GM10847 (cell line): Measurements from ENCODE around the gene TNFRSF14.

Experiments
- POLR2A ChIP-seq: IDR thresholded peaks from 2 replicates; pipeline ENCODE4 v1.6.1; 2011; ENCODE audit not compliant: insufficient read length; ENCODE audit errors: extremely low read depth

Gene TNFRSF14

GRCh38 chr1:2594641-2595131, 38.5 kb downstream of the TNFRSF14 start:
- TF ChIP-seq POLR2A, result no peak

- TF ChIP-seq POLR2A, result no peak
Observed at GRCh38 chr1:2595261-2595811, 39.2 kb downstream of the TNFRSF14 start.

- TF ChIP-seq POLR2A, result no peak
Observed at GRCh38 chr1:2595812-2596529, 39.8 kb downstream of the TNFRSF14 start.

- TF ChIP-seq POLR2A, result no peak
Observed at GRCh38 chr1:2596530-2597333, 40.6 kb downstream of the TNFRSF14 start.

GRCh38 chr1:2597441-2598328, 41.5 kb downstream of the TNFRSF14 start:
- no peak for TF ChIP-seq POLR2A

GRCh38 chr1:2598329-2598931, 42.3 kb downstream of the TNFRSF14 start:
- TF ChIP-seq POLR2A, result no peak

- TF ChIP-seq POLR2A, result no peak
Observed at GRCh38 chr1:2601721-2602303, 45.6 kb downstream of the TNFRSF14 start.

GRCh38 chr1:2602311-2602835, 46.2 kb downstream of the TNFRSF14 start:
- TF ChIP-seq POLR2A, result no peak

GRCh38 chr1:2602866-2603520, 46.8 kb downstream of the TNFRSF14 start:
- no peak for TF ChIP-seq POLR2A

GRCh38 chr1:2603521-2604155, 47.5 kb downstream of the TNFRSF14 start:
- TF ChIP-seq POLR2A, result no peak

- TF ChIP-seq POLR2A, result no peak
Observed at GRCh38 chr1:2604156-2604843, 48.1 kb downstream of the TNFRSF14 start.

GRCh38 chr1:2604844-2605508, 48.8 kb downstream of the TNFRSF14 start:
- no peak for TF ChIP-seq POLR2A
